Eye (tissue), 1 donor: ENCODE data around the gene KIRREL3.

Source experiments
- DNase-seq: peaks from one replicate; pipeline ENCODE4 v3.0.0-alpha.2; 2015

The KIRREL3 gene

GRCh38 chr11:126901783-126902182 is 98.8 kb downstream of the KIRREL3 start:
- DNase-seq = no peak

- DNase-seq = no peak
Measured at GRCh38 chr11:126899961-126900748, 100.4 kb downstream of the KIRREL3 start.

GRCh38 chr11:126898802-126899201 is 101.8 kb downstream of the KIRREL3 start:
- no peak for DNase-seq

GRCh38 chr11:126897430-126897829 is 103.1 kb downstream of the KIRREL3 start:
- DNase-seq = no peak

- no peak for DNase-seq
Measured at GRCh38 chr11:126896025-126896424, 104.5 kb downstream of the KIRREL3 start.

GRCh38 chr11:126893796-126894195 is 106.8 kb downstream of the KIRREL3 start:
- DNase-seq = no peak

GRCh38 chr11:126892756-126893155 is 107.8 kb downstream of the KIRREL3 start:
- DNase-seq = peak; percentile 44

- DNase-seq = no peak
Measured at GRCh38 chr11:126891556-126892217, 108.9 kb downstream of the KIRREL3 start.

GRCh38 chr11:126890561-126890960 is 110.0 kb downstream of the KIRREL3 start:
- peak; percentile 42 for DNase-seq

- DNase-seq = no peak
Measured at GRCh38 chr11:126888115-126888712, 112.4 kb downstream of the KIRREL3 start.

GRCh38 chr11:126886636-126887035 is 113.9 kb downstream of the KIRREL3 start:
- DNase-seq = no peak

GRCh38 chr11:126886085-126886484 is 114.5 kb downstream of the KIRREL3 start:
- no peak for DNase-seq

GRCh38 chr11:126884594-126884993 is 116.0 kb downstream of the KIRREL3 start:
- DNase-seq = no peak

GRCh38 chr11:126884192-126884591 is 116.4 kb downstream of the KIRREL3 start:
- no peak for DNase-seq

- DNase-seq = no peak
Measured at GRCh38 chr11:126880872-126881271, 119.7 kb downstream of the KIRREL3 start.

GRCh38 chr11:126879516-126879915 is 121.1 kb downstream of the KIRREL3 start:
- no peak for DNase-seq

- peak; percentile 27 for DNase-seq
Measured at GRCh38 chr11:126878913-126879482, 121.6 kb downstream of the KIRREL3 start.

GRCh38 chr11:126874831-126875230 is 125.7 kb downstream of the KIRREL3 start:
- no peak for DNase-seq

- no peak for DNase-seq
Measured at GRCh38 chr11:126874276-126874675, 126.3 kb downstream of the KIRREL3 start.

- no peak for DNase-seq
Measured at GRCh38 chr11:126871792-126872191, 128.8 kb downstream of the KIRREL3 start.

- DNase-seq = no peak
Measured at GRCh38 chr11:126870021-126870420, 130.5 kb downstream of the KIRREL3 start.

GRCh38 chr11:126868741-126869140 is 131.8 kb downstream of the KIRREL3 start:
- DNase-seq = no peak

GRCh38 chr11:126864934-126865333 is 135.6 kb downstream of the KIRREL3 start:
- no peak for DNase-seq
